CD4-positive, alpha-beta memory T cell (primary cell): ENCODE data around the gene CLSTN3. TPM values are rescaled to one million over a fixed set of nuclear protein-coding genes. Genes with fewer than 3 reads are reported as not detected.
A peak's percentile ranks its signal among the peaks of the same experiment; 100 is the strongest.

Experiments
- CTCF ChIA-PET: fragments of 350-600 bp; sonication (Branson Sonifier 250); formaldehyde crosslinking; loops from one replicate; lab custom pipeline; 2021; ENCODE audit warnings: inconsistent platforms; ENCODE audit not compliant: partially characterized antibody; lab: Charles Lee
- POLR2A ChIA-PET: fragments of 350-600 bp; sonication (Branson Sonifier 250); formaldehyde crosslinking; loops from one replicate; lab custom pipeline; 2021; ENCODE audit not compliant: partially characterized antibody; lab: Charles Lee
- DNase-seq, 5 donors: peaks; one replicate each; pipeline versions ENCODE4 v3.0.0 to v3.0.0-alpha.2; 2020 to 2022; ENCODE audit warnings: mixed read lengths in 1 of 5
- H3K27ac ChIP-seq: one replicate; pipeline ENCODE4 v1.7.0; 2013; ENCODE audit warnings: low read depth, low read length
- H3K27me3 ChIP-seq: 2 replicates; pipeline ENCODE4 v1.7.0; 2013; ENCODE audit warnings: mild to moderate bottlenecking, low read length, moderate library complexity; ENCODE audit not compliant: insufficient read depth
- H3K36me3 ChIP-seq: 2 replicates; pipeline ENCODE4 v1.7.0; 2013; ENCODE audit warnings: mild to moderate bottlenecking, low read length, moderate library complexity; ENCODE audit not compliant: insufficient read depth
- H3K4me1 ChIP-seq: 2 replicates; pipeline ENCODE4 v1.7.0; 2013; ENCODE audit warnings: mild to moderate bottlenecking, low read length, moderate library complexity; ENCODE audit not compliant: insufficient read depth
- H3K4me3 ChIP-seq, 2 donors: one replicate each; pipeline ENCODE4 v1.7.0; 2013; ENCODE audit warnings: low read length in 2 of 2, mild to moderate bottlenecking in 1 of 2
- H3K9me3 ChIP-seq, 2 donors: one replicate each; pipeline ENCODE4 v1.7.0; 2013; ENCODE audit warnings: low read length in 2 of 2, control low read depth in 1 of 2; ENCODE audit not compliant: control insufficient read depth in 1 of 2
- H3K27ac Mint-ChIP-seq, 7 donors: one replicate each; pipeline ENCODE4 v1.8.0; 2020 to 2021; ENCODE audit warnings: mixed read lengths in 7 of 7, mild to moderate bottlenecking in 6 of 7, inconsistent platforms in 3 of 7, moderate library complexity in 3 of 7
- H3K27me3 Mint-ChIP-seq, 2 donors: one replicate each; pipeline ENCODE4 v1.8.0; 2020 to 2021; ENCODE audit warnings: mixed read lengths in 2 of 2
- H3K36me3 Mint-ChIP-seq, 2 donors: one replicate each; pipeline ENCODE4 v1.8.0; 2020 to 2021; ENCODE audit warnings: mixed read lengths in 2 of 2, inconsistent platforms in 1 of 2, mild to moderate bottlenecking in 1 of 2
- H3K4me1 Mint-ChIP-seq, 4 donors: one replicate each; pipeline ENCODE4 v1.8.0; 2020 to 2021; ENCODE audit warnings: mixed read lengths in 4 of 4, mild to moderate bottlenecking in 1 of 4
- H3K4me3 Mint-ChIP-seq, 8 donors: one replicate each; pipeline ENCODE4 v1.8.0; 2020 to 2021; ENCODE audit warnings: mixed read lengths in 8 of 8, mild to moderate bottlenecking in 7 of 8, moderate library complexity in 6 of 8, inconsistent platforms in 3 of 8
- H3K9me3 Mint-ChIP-seq, 8 donors: one replicate each; pipeline ENCODE4 v1.8.0; 2020 to 2021; ENCODE audit warnings: mixed read lengths in 8 of 8, mild to moderate bottlenecking in 5 of 8, inconsistent platforms in 3 of 8, moderate library complexity in 1 of 8
- intact Hi-C: fragments of 100-400 bp; cut with micrococcal nuclease; formaldehyde crosslinking; loops from one replicate; pipeline ENCODE4 v1.15.1; 2023
- polyA plus RNA-seq, 2 donors: library from polyadenylated mRNA; unstranded; fragments of 300-500 nt; fragmentation: Illumina TruSeq; gene quantifications; one replicate each; pipeline ENCODE4 v1.2.3, GENCODE V29; 2021
- total RNA-seq, 2 experiments: library from RNA; stranded (reverse); gene quantifications; one replicate each; pipeline ENCODE4 v1.2.3, GENCODE V29; 2021

Gene CLSTN3
- total and polyA plus RNA-seq, 4 experiments from 2014 or later, result 6.7 to 58.5 (median 29.1) TPM

- Histone ChIP-seq H3K9me3 (no peaks in the 10 kb centered on the region), H3K27me3 (no peaks in the 10 kb centered on the region), H3K4me3 (peak within 1 kb of the TSS; percentile 82 to 99), H3K27ac (peak within 1 kb of the TSS; percentile 94), H3K36me3 (no peaks in the 10 kb centered on the region), H3K4me1 (peaks cover 40% of the 10 kb centered on the region)
- Mint-ChIP-seq H3K36me3 (peaks cover 11 to 25% of the 10 kb centered on the region in 2 donors), H3K4me1 (peaks cover 25 to 60% (median 41%) of the 10 kb centered on the region in 4 donors), H3K4me3 (peak within 1 kb of the TSS; percentile 95 to 100 (median 98)), H3K9me3 (peaks cover 0 to 2% (median 0%) of the 10 kb centered on the region in 8 donors), H3K27ac (peak within 1 kb of the TSS; percentile 96 to 99 (median 99)), H3K27me3 (no peaks in the 10 kb centered on the region)
- DNase-seq, result peak; percentile 78 to 85 (median 81)
- POLR2A ChIA-PET, result interaction anchor here (0.7 to 1.6 kb wide), 8 partner anchors 35 to 500 kb away, joined by 3 to 6 read pairs (median 4); partner anchors contain the start of genes ENO2, SPSB2 and ZNF384
- intact Hi-C loops, result loop anchor here (1.0 to 5.0 kb wide), 4 partner anchors 219 to 893 kb away; partner anchors contain the start of genes EMG1, NECAP1 and PHB2
- CTCF ChIA-PET, result interaction anchor here (0.8 to 4.3 kb wide), 7 partner anchors 8 to 451 kb away, joined by 3 to 37 read pairs (median 3); partner anchors contain the start of gene SPSB2
Measured at GRCh38 chr12:7189398-7190267, 59.5 kb downstream of the CLSTN3 start, which contains the start of gene PEX5. PEX5 (plus strand) TSS chr12:7189686; CDS start chr12:7190378, 692 bp downstream.

DNA sequence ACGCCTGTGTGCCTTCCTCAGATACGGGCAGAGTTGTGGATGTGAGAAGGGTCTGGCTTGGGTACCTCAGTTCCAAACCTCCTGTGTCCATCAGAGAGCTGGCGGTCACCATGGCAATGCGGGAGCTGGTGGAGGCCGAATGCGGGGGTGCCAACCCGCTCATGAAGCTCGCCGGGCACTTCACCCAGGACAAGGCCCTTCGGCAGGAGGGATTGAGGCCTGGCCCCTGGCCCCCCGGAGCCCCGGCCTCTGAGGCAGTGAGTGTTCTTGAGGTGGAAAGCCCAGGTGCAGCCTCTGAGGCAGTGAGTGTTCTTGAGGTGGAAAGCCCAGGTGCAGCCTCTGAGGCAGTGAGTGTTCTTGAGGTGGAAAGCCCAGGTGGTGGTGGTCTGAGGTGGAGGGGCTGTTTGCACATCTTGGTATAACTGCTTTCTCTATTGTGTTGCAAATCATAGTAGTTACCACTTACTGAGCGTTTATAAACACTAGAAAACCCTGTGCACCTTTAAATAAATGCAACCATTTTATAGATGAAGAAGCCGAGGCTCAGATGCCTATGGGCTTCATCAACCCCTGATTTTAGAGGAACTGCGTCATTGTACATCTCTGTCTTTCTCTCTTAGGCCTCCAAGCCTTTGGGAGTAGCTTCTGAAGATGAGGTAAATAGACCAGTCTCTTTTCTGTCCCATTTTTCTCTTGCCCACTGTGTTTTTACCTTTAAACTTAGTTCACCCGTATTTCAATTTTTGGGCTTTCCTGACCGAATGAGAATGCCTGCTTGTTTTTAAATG, 60.3 kb downstream of the CLSTN3 start:
- Mint-ChIP-seq H3K4me1 (peaks cover 29 to 65% (median 48%) of the 10 kb centered on the region in 4 donors), H3K36me3 (peaks cover 11 to 32% of the 10 kb centered on the region in 2 donors), H3K4me3 (peak overlapping the region; percentile 80 to 98 (median 85)), H3K9me3 (peaks cover 0 to 2% (median 0%) of the 10 kb centered on the region in 8 donors), H3K27ac (peak overlapping the region; percentile 63 to 97 (median 89)), H3K27me3 (no peaks in the 10 kb centered on the region)
- POLR2A ChIA-PET, result interaction anchor here (0.7 to 1.6 kb wide), 2 partner anchors 82 to 450 kb away, joined by 4 to 6 read pairs; no protein-coding TSS in a partner anchor
- peak overlapping the region; percentile 94 for H3K27ac ChIP-seq
- CTCF ChIA-PET, result interaction anchor here (1.5 kb wide), 1 partner anchor 318 kb away, joined by 3 read pairs; the partner anchor contains the start of gene SPSB2
- H3K36me3 ChIP-seq, result no peaks in the 10 kb centered on the region
- H3K9me3 ChIP-seq, result no peaks in the 10 kb centered on the region
- intact Hi-C loops, result no loop called here
- H3K27me3 ChIP-seq, result no peaks in the 10 kb centered on the region
- peaks cover 40% of the 10 kb centered on the region for H3K4me1 ChIP-seq
- peak in 2 of 5 donors; percentile 4 to 8 for DNase-seq
- H3K4me3 ChIP-seq, result peak overlapping the region; percentile 34 to 82

- POLR2A ChIA-PET, result no interaction called here
- Histone ChIP-seq H3K27me3 (no peaks in the 10 kb centered on the region), H3K36me3 (no peaks in the 10 kb centered on the region), H3K27ac (no peak overlapping the region), H3K4me1 (peaks cover 30% of the 10 kb centered on the region), H3K9me3 (no peaks in the 10 kb centered on the region), H3K4me3 (no peak overlapping the region)
- DNase-seq, result no peak
- H3K27me3 Mint-ChIP-seq, result no peaks in the 10 kb centered on the region
- peaks cover 26 to 58% (median 41%) of the 10 kb centered on the region in 4 donors for H3K4me1 Mint-ChIP-seq
- no peaks in the 10 kb centered on the region for H3K9me3 Mint-ChIP-seq
- H3K36me3 Mint-ChIP-seq, result peaks cover 16 to 44% of the 10 kb centered on the region in 2 donors
- peak overlapping the region in 2 of 7 donors; percentile 7 to 10 for H3K27ac Mint-ChIP-seq
- H3K4me3 Mint-ChIP-seq, result no peak overlapping the region
- CTCF ChIA-PET, result interaction anchor here (0.7 to 1.4 kb wide), 3 partner anchors 13 to 322 kb away, joined by 3 to 4 read pairs (median 3); no protein-coding TSS in a partner anchor
- intact Hi-C loops, result no loop called here
Measured at GRCh38 chr12:7193674-7194073, 63.5 kb downstream of the CLSTN3 start.

GRCh38 chr12:7197841-7198240, 67.7 kb downstream of the CLSTN3 start:
- ChIA-PET POLR2A (no interaction called here), CTCF (interaction anchor here (1.0 kb wide), 1 partner anchor 9 kb away, joined by 3 read pairs; the partner anchor contains the start of gene PEX5)
- Mint-ChIP-seq H3K9me3 (no peaks in the 10 kb centered on the region), H3K27ac (peak overlapping the region in 2 of 7 donors; percentile 1 to 12), H3K36me3 (peaks cover 33 to 52% of the 10 kb centered on the region in 2 donors), H3K27me3 (no peaks in the 10 kb centered on the region), H3K4me1 (peaks cover 7 to 22% (median 16%) of the 10 kb centered on the region in 4 donors), H3K4me3 (no peak overlapping the region)
- intact Hi-C loops, result no loop called here
- Histone ChIP-seq H3K27ac (no peak overlapping the region), H3K36me3 (peaks cover 12% of the 10 kb centered on the region), H3K27me3 (no peaks in the 10 kb centered on the region), H3K4me1 (peaks cover 5% of the 10 kb centered on the region), H3K4me3 (no peak overlapping the region), H3K9me3 (no peaks in the 10 kb centered on the region)
- no peak for DNase-seq

DNA sequence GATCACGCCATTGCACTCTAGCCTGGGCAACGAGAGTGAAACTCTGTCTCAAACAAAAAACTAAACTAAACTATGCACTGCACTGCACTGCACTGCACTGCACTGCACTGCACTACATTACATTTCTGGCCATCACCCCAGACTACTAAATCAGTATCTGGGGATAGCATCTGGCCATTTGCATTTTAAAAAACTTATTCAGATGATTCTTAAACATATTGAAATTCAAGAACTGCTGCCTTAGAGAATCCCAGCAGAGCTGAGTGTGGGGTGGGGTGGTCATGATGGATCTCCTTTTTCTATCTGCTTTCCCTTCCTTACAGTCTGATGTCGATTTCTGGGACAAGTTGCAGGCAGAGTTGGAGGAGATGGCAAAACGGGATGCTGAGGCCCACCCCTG, 72.9 kb downstream of the CLSTN3 start:
- peaks cover 19% of the 10 kb centered on the region for H3K36me3 ChIP-seq
- CTCF ChIA-PET, result no interaction called here
- no peaks in the 10 kb centered on the region for H3K4me1 ChIP-seq
- H3K9me3 ChIP-seq, result no peaks in the 10 kb centered on the region
- no peak overlapping the region for H3K27ac ChIP-seq
- H3K27me3 Mint-ChIP-seq, result no peaks in the 10 kb centered on the region
- no peaks in the 10 kb centered on the region for H3K27me3 ChIP-seq
- no peaks in the 10 kb centered on the region for H3K4me1 Mint-ChIP-seq
- no peak overlapping the region for H3K4me3 ChIP-seq
- H3K27ac Mint-ChIP-seq, result no peak overlapping the region
- intact Hi-C loops, result no loop called here
- no peak overlapping the region for H3K4me3 Mint-ChIP-seq
- H3K9me3 Mint-ChIP-seq, result peaks cover 0 to 2% (median 0%) of the 10 kb centered on the region in 8 donors
- H3K36me3 Mint-ChIP-seq, result peaks cover 72 to 73% of the 10 kb centered on the region in 2 donors
- POLR2A ChIA-PET, result no interaction called here
- no peak for DNase-seq

DNA sequence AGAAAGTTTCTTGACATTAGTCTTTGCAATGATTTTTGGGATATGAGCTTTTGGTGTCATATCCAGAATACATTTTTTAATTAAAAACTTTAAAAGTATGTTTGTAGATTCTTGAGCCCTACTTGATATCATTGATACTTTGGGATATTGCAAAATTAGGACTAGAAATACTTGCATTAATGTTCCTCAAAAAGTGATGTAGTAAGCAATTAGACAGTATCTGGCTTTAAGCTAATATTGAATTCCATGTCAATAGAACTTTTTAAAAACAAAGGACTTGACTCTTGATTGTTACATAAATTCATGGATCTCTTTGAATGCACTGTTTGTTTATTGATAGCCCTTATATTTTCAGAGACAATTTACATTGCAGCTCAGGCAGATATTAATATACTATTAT, 74.9 kb downstream of the CLSTN3 start:
- H3K27me3 ChIP-seq, result no peaks in the 10 kb centered on the region
- H3K4me1 Mint-ChIP-seq, result no peaks in the 10 kb centered on the region
- CTCF ChIA-PET, result interaction anchor here (0.6 to 0.9 kb wide), 2 partner anchors 436 to 641 kb away, joined by 3 read pairs; no protein-coding TSS in a partner anchor
- H3K4me3 Mint-ChIP-seq, result no peak overlapping the region
- DNase-seq, result no peak
- no peak overlapping the region for H3K27ac ChIP-seq
- peaks cover 37% of the 10 kb centered on the region for H3K36me3 ChIP-seq
- POLR2A ChIA-PET, result no interaction called here
- H3K27ac Mint-ChIP-seq, result no peak overlapping the region
- peaks cover 85 to 89% of the 10 kb centered on the region in 2 donors for H3K36me3 Mint-ChIP-seq
- intact Hi-C loops, result no loop called here
- H3K4me3 ChIP-seq, result no peak overlapping the region
- H3K9me3 ChIP-seq, result no peaks in the 10 kb centered on the region
- peaks cover 0 to 2% (median 0%) of the 10 kb centered on the region in 8 donors for H3K9me3 Mint-ChIP-seq
- no peaks in the 10 kb centered on the region for H3K27me3 Mint-ChIP-seq
- no peaks in the 10 kb centered on the region for H3K4me1 ChIP-seq
